HG03064 (cell line): ENCODE results near the gene MVD.
A peak's percentile ranks its signal among the peaks of the same experiment; 100 is the strongest.

Source experiments
- ATAC-seq: cut with Tn5 transposase; IDR thresholded peaks from one replicate; pipeline ENCODE4 v1.9.1; 2021; ENCODE audit warnings: low read depth; ENCODE audit not compliant: unreplicated experiment

MVD gene

GRCh38 chr16:88658714-88659113, 4.2 kb downstream of the MVD start:
- no peak for ATAC-seq

DNA sequence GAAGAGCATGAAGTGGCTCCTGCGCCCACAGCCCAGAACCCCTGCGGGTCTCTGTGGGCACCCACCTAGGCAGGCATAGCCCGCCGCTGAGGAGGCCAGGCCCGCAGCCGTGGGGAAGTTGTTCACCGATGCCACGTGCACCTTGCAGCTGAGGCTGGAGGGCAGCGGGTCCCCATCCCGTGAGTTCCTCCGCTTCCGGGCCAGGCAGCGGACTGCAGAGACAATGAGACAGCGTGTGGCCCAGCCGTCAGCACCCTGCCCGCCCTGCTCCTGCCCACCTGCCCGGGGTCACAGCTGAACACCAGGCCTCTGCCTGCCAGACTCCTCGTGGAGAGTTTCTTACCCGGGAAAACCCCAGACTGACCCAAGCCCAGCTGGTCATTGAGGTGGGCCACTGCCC, 5.5 kb downstream of the MVD start:
- ATAC-seq: no peak

- ATAC-seq: no peak
Observed at GRCh38 chr16:88656291-88656980, 6.5 kb downstream of the MVD start.

DNA sequence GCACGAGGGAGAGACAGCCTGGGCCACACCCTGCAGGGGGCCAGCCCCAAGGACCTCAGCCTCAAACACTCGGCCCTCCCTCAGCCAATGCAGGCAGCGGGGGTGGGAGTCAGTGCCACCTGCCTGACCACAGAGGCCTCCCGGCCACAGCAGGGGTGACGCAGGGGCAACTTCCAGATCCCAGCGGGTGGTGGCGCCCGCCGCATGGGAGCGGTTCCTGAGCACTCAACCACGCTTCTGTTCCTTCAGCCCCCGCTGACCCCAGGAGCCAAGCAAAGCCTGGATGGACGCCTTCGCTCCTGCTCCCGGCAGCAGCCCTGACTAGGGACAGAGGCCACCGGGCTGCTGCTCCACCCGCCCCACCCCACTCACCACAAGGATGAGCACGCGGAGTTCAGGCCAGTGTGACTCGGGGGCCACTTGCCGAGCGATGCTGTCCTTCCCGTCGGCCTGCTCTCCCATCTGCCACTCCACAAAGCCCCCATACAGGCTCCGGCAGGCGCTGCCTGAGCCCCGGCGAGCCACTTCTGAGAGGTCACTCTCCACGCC, 7.1 kb downstream of the MVD start:
- ATAC-seq: no peak

DNA sequence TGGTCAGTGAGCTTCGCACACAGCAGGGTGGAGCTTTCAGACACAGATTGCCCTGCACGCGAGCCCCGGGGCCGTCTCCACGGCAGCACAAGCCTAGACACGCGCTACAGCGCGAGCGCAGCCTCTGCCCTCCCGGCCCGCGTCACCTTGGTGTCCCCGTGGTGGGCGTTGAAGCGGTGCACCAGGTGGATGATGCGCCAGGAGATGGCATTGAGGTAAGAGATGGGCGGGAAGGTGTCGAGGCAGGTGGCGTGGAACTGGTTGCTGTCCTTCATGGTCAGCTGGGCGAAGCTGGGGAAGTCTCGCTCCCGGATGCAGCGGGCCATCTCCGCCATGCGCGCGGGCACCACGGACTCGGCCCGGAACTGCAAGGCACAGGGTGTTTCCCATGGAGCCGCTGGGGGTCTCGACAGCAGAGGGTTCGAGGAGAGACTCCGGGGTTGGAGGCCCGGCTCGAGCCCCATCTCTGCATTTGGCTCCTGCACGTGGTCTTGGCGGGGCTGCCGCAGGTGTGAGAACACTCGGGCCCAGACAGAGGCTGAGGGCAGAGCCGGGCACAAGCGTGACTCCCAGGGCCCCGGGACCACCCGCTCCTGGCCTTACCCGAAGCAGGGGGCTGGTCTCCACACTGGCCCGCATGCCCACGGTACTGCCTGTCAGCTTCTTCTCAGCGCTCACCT, 7.7 kb downstream of the MVD start:
- ATAC-seq: no peak

- no peak for ATAC-seq
Observed at GRCh38 chr16:88654363-88655052, 8.4 kb downstream of the MVD start.

- ATAC-seq: no peak
Observed at GRCh38 chr16:88653596-88654362, 9.1 kb downstream of the MVD start.

DNA sequence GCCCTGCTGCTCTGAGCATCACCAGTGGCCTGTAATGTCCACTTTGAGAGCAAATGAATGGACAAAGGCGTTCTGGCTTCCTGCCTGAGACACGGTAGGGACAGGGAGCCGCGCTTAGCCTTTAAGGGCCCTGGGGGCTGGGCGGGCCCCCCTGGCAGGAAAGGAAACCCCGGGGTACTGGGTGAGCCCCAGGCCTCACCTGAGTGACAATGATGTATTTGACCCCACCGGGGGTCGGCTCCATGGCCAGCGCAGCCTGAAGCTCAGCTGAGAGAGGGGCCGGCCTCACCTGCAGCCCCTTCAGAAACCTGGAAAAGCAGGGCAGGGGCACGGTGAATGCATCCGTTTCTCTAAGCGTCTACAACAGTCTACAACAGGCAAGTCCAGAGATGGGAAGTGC, 9.8 kb downstream of the MVD start:
- no peak for ATAC-seq

GRCh38 chr16:88652762-88653063, 10.2 kb downstream of the MVD start:
- ATAC-seq: no peak

- no peak for ATAC-seq
Observed at GRCh38 chr16:88651989-88652761, 10.7 kb downstream of the MVD start.

GRCh38 chr16:88651276-88651988, 11.5 kb downstream of the MVD start:
- ATAC-seq: peak; percentile 73

DNA sequence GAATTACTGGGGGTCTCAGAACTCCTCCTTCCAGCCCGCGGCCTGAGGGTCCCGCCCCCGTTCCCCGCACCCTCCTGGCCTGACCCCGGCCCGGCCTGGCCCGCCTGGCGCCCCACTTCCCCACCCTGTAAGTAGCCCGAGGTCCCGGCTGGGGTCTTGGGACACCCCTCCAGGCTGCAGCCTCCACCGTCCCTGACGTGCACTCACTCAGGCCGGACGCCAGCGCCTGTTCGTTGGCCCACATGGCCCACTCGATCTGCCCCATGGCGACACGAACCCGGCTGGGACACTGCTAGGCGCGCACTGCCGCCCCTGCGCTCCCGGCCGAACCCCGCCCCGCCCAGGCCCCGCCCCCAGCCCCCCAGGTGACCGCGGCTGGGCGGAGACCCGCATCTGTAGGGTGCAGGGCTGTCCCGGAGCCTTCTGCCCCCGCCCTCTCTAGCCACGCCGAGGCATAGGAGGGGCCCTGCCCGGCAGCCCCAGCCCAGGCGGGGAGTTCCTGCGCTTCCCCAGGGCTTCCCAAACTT, 12.1 kb downstream of the MVD start, which contains the start of gene CYBA:
Gene CYBA, minus strand, starts transcription at position 305 of the 527 bp plus-strand sequence. Its CDS starts 40 bp downstream, at position 265.
- peak; percentile 67 for ATAC-seq

DNA sequence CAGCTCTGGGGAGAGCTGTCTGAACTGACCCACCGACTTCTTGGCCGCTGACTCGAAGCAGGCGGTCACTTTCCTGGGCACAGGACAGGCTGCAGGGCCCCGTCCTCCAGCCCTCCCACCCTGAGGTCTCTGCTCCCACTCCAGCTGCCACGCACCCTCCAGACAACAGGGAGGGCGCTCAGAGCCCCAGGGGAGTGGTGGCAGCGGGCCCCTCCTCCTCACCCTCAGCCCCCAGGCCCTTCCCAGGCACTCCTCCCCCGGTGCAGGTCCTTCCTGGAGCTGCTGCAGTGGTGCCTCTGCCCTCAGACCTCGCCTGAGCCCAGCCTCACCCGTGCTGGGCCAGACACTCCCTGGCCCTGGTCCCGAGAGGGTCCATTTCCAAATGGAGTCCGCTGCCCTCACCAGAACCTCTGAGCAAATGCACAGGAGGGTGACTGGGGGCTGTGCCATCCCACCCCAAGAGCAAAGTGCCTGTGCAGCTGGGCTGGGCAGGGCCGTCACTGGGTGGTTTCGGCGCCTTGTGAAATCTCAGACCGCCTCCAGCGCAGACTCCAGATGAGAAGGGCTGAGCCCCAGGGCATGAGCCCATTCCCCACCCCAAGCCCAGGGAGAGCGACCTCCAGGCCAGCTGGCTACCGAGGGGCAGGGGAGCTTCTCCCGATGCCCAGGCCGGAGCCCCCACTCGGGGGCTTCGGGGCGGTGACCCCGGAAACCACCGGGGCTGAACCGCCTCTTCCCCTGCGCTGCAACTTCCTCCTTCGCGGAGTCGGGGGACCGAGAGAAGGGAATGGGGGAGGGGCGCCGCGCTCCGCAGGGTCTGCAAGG, 12.8 kb downstream of the MVD start:
- no peak for ATAC-seq

- no peak for ATAC-seq
Observed at GRCh38 chr16:88649195-88649923, 13.5 kb downstream of the MVD start.

DNA sequence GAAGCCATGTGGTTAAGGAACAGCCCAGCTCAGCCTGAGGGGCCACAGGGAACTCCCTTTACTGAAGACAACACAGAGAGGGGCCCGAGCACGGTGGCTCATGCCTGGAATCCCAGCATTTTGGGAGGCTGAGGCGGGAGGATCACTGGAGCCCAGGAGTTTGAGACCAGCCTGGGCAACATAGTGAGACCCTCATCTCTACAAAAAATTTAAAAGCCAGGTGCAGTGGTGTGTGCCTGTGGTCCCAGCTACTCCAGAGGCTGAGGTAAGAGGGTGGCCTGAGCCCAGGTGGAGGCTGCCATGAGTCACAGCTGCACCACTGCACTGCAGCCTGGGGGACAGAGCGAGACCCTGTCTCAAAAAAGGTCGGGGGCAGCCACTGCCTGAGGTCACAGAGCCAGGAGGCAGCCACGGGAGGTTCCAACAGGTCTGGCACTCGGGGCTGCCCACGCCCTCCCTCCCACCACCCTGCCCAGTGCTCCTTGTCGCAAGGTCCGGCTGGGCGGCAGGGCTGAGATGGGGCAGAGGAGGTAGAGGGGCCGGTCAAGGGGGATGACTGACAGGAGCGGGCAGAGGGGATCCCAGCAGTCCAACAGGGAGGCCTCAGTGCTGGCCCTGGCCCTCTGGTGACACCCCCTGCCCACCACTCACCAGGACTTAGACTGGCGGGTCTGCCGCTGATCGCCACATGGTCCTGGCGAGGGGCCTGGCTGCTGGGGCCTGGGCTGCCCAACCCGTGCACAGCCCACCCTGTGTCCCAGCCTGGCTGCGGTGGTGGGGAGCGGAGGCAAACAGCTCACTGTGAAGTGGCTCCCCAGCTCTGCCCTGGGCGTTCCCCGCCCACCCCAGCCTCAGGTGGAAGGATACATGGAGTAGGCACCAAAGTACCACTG, 15.5 kb downstream of the MVD start:
- no peak for ATAC-seq

- no peak for ATAC-seq
Observed at GRCh38 chr16:88646345-88647034, 16.4 kb downstream of the MVD start.
